GM21447 (cell line): ENCODE results near the gene ADGRG3.
A peak's percentile ranks its signal among the peaks of the same experiment; 100 is the strongest.

ENCODE experiments used
- ATAC-seq: cut with Tn5 transposase; IDR thresholded peaks from one replicate; pipeline ENCODE4 v1.9.1; 2021; ENCODE audit not compliant: unreplicated experiment

ADGRG3 gene

DNA sequence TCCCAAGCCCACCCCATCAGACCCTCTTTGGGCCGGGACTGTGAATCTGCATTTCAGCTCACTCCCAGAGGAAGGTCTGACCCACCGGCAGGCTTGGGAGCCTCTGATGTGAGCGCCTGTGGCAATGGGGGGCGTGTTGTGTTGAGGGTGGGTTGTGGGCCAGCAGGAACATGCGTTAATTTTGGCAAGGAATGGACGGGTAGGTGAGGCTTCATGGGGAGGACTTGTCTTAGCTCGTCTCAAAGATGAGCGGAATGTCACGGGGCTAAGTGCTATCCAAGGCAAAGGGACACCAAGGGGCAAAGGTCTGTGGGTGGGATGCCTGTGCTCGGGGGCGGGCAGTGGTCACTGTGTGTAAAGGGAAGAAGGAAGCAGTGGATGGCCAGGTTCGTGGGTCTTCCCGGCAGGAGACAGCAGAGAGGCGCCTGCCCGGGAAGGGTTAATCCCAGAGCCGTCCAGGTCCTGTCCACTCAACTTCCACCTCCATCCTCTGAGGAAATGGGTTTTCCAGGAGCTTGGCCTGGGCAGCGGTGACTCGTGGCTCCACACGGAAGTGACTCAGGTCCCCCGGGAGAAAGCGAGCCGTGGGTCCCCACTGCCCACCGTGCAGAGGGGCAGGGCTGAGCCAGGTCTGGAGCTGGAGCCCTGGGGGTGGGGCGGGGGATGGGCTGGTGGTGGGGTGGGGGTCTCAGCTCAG, 22.3 kb upstream of the ADGRG3 start:
- ATAC-seq: no peak

DNA sequence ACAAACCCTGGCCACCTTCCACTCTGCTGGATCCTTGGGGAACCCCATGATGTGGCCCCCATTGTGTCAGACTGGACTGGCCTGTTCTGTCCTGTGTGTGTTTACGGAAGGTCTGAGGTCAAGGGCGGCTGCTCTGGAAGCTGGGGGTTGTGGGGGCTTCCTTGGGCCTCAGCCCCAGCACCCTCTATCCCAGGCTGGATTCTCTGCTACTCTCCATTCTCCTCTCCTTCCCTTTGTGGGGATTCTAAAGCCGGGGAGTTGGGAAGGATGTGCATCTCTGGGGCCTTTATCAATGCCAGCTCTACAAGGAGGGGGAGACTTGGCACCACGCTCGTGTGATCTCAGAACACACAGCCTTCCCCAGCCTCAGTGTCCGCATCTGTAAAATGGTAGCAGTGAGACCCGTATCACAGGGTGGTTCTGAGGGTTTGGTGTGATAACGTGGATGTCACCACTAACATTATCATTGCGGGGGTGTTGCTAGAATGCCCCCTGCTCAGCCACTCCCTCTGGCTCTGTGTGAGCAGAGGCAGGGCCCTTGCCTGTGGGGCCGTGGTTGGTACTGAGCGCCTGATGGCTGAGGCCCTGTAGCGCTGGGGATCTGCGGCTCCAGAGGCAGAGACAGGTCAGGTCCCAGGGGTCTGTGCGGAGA, 21.6 kb upstream of the ADGRG3 start:
- ATAC-seq: no peak

DNA sequence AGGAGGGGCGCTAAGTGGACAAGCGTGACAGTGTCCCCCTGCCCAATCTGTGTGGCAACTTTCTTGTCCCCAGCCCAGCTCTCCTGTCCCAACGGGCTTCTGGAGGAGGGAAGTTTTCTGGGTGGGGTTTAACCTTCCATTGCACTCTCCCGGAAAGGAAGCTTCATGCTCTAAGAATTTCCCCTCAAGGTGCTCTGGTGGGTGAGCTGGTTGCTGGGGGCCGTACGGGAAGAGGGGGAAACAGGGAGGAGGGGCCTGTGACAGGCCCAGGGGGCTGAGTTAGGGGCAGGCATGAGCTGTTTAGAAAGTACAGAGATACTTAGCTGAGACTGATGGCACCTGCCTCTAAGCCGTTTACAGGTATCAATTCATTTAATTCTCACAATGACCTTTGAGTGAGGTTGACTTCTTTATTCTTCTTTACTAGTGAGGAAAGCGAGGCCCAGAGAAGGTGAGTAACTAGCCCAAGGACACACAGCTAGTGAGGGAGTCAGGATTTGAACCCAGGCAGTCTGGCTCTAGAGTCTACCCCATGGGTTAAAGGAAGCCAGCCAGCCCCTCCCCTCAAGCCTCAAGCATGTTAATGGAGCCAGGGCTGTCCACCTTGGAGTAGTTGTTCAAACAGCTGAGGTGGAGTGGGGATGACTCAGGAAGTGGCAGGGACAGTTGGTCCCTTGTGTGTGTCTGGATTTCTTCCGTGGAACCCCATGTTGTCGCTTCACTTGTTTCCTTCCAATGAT, 20.8 kb upstream of the ADGRG3 start:
- ATAC-seq: no peak

DNA sequence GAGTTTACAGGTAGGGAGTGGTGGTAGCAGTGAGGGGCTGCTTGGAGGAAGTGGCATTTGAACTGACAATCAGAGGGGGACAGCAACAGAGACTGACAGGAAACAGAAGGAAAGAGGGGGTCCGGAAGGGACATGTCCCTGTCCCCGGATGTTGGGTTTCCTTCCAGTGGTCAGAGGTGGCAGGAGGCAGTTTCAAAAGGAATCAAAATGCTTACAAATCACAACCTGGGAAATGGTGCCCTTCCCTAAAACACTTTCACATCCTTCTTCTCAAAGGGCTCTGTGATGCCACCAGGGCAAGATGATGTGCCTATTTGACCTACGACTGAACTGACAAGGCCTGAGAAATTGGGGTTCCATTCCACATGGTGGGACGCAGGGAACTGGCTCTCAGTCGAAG, 20.0 kb upstream of the ADGRG3 start:
- ATAC-seq: no peak

DNA sequence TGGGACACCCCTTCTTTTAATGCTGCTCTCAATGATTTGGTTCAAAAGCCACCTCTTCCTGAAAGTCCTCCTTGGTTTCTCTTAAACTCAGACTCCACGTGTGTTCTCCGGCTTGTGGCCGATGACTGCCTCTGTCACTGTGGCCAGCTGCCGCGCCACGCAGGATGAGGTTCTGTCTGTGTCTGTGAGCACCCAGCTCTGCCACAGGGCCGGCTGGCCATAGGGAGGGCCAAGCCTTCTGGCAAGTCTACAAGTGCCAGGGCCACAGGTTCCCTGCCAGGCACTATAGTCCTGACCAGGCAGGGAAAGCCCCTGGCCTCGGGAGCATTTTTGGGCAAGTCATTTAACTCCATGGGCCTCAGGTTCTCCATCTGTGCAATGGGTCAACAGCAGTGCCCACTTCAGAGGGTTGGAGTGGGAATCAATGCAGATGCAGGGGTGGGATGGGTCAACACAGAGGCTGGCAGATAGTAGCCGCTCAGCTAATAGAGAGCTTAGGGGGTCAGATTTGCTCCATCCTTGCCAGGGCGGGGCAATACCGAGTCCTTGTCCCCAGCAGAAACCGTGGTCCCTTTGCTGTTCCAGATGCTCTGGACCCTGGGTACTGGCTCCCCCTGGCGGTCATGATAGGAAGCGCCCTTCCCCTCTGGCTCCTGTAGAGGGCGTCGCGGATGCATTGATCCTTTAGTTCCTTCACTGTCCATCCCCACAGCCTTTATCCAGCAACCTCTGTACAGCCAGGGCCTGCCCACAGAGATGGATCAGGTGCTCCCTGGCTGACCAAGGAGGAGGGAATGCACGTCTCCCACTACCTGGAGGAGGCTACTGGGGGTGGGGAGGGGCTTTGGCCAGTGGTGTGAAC, 19.3 kb upstream of the ADGRG3 start:
- peak; percentile 57 for ATAC-seq

DNA sequence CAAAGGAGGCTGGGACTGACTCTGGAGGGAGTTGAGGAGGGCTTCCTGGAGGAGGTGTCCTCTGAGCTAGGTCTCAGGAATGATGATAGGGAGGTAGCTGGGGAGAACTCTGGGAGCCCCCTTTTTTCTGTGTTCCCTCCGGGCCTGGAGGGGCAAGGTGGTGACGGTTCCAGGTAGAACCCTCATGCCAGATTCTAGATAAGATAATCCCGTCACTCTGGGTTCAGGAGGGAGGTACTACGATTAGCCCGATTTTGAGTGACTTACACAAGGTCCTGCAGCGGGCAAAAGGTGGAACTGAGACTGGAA, 18.7 kb upstream of the ADGRG3 start:
- no peak for ATAC-seq

DNA sequence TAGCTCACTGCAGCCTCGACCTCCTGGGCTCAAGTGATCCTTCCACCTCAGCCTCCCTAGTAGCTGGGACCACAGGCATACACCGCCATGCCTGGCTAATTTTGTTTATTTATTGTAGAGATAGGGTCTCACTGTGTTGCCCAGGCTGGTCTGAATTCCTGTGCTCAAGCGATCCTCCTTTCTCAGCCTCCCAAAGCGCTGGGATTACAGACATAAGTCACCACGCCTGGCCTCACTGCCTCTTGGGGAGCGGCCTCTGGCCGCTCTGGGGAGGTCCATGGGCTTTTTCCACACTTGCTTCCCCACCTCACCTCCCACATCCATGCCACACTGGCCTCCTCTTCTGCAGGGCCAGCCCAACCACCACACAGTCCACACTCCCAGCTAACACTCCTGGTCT, 18.3 kb upstream of the ADGRG3 start:
- no peak for ATAC-seq

DNA sequence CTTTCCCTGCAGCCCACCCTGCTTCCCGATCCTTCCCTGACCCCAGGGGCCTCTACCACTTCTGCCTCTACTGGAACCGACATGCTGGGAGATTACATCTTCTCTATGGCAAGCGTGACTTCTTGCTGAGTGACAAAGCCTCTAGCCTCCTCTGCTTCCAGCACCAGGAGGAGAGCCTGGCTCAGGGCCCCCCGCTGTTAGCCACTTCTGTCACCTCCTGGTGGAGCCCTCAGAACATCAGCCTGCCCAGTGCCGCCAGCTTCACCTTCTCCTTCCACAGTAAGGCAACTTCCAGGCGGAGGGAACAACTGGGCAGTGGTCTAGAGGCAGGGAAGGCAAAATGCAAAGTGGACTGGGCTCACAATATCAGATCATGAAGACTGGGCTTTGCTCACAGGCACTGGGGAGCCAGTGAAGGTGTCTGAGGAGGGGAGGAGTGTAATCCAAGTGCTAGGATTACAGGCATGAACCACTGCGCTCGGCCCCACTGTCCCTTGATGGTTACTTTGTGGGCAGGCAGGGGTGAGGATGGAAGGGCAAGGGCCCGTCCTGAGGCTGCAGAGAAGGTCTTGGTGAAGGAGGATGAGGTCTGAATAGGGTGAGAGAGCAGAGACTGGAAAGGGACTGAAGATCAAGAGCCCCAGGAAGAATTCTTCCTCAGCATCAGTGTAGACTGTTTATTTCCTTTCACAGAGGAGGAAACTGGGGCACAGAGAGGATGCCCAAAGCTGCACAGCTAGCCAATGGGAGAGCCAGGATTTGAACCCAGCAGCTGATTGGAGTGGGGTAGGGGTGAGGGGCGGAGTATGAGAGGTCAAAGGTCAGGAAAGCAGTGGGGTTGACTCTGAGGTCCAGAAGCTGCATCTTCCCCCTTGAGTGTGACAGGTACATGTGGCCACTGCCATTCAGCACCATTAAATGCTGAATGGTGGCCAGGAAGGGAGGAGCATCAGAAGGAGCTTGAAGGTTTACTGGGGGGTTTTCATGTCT, 16.5 kb upstream of the ADGRG3 start:
- no peak for ATAC-seq

DNA sequence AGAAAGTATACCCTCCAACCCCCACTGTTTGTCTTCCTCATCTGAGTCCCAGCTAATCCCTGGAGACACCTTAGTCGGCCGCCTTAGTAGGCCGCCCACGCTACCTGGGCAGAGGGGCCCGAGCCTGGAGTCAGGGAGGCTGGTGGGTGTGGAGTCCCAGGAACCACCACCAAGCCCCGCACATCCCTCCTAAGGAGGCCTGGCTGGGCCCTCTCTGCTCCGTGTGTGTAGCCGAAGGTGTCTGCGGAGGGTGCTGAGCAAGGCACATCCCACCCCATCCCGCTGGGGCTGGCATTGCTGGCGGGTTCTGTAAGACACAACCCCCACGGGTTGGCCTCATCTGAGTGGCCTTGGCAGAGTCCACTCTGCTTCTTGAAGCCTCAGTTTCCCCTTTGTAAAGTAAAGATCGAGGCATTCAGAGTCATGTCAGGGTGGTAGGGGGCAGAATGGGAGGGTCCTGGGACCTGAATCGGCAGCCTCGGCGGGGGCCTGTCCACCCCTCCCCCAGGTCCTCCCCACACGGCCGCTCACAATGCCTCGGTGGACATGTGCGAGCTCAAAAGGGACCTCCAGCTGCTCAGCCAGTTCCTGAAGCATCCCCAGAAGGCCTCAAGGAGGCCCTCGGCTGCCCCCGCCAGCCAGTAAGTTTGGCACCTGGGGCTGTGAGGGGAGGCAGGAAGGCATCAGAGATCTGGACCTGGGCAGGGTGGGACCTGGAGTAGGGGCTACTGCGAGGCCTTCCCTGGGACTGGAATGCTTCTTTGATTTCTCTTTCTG, 15.2 kb upstream of the ADGRG3 start:
- no peak for ATAC-seq

DNA sequence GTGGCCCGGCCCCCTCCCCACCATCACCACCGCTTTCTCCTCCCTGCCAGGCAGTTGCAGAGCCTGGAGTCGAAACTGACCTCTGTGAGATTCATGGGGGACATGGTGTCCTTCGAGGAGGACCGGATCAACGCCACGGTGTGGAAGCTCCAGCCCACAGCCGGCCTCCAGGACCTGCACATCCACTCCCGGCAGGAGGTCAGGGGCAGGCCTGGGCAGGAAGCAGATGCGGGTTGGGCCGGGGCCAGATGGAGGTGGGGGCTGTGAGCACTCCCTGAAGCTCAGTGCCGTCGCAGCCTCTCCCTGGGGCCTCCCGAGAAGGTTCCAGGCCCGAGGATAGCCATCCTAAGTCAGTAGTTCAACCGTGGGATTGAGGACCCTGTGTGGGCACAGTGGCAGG, 14.2 kb upstream of the ADGRG3 start:
- ATAC-seq: no peak

DNA sequence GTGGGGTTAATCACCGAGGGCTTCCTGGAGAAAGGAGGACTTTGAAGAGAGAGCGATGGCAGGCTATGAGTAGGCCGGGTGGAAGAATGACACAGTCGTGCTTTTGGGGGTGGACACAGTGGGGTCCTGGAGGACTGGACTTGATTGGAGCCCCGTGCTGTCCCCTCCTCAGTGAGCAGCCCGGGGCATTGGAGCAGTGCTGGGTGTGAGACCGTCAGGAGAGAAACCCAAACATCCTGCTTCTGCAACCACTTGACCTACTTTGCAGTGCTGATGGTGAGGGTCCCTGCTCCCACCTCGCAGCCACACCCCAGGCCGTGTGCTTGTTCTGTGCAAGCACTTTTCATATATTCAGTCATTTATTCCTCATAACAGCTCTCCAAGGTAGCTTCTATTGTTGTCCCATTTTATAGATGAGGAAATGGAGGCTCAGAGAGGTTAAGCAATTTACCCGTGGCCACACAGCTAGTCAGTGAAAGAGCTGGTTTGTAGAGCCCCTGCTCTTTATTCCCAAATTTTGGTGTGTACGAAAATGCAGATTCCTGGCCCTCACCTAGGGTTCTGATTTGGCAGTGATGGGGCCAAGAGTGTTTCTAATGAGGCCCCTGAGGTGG, 11.7 kb upstream of the ADGRG3 start:
- no peak for ATAC-seq

DNA sequence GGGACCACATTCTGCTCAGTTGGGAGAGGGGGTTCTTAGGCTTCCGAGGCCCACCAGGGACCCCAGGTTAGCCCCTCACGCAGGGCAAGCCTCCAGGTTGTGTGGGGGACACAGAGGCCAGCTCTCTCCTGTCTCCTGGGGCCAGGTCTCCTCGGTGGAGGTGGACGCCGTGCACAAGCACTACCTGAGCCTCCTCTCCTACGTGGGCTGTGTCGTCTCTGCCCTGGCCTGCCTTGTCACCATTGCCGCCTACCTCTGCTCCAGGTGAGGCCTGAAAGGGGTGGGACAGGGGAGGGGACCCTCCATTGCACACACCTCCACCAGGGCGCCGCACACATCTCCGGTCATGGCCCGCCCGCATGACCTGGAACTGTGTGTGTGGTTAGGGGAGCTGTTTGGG, 10.9 kb upstream of the ADGRG3 start:
- ATAC-seq: no peak

DNA sequence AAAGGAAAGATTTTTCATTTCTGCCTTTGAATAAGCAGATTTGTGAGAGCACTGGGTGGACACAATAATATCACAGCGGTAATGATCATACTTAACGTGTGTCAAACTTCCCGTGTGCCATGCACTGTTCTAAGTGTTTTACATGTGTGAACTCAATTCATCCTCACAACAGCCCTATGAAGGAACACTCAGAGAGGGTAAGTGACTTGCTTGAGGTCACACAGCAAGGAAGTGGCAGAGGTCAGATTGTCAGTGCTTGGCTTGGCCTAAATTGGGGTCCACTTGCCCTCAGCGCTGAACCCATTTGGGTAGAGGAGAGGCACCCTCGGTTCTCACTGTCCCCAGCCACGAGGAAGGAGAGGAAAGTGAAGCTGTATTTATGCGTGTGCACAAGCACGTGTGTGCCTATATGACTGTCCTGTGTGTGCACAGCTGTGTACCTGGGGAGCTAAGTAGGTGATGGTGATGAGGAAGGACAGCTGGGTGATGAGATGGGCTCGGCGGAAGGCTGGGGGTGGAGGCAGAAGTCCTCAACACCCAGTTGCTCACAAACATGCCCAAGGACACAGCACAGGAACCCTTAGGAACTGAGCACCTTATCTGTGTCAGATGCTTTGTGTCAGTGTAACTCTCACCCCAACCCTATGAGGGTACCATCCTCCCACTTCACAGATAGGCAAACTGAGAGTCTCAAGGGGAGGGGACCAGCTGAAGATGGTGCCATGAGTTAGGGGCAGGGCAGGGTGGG, 9.8 kb upstream of the ADGRG3 start:
- ATAC-seq: no peak

DNA sequence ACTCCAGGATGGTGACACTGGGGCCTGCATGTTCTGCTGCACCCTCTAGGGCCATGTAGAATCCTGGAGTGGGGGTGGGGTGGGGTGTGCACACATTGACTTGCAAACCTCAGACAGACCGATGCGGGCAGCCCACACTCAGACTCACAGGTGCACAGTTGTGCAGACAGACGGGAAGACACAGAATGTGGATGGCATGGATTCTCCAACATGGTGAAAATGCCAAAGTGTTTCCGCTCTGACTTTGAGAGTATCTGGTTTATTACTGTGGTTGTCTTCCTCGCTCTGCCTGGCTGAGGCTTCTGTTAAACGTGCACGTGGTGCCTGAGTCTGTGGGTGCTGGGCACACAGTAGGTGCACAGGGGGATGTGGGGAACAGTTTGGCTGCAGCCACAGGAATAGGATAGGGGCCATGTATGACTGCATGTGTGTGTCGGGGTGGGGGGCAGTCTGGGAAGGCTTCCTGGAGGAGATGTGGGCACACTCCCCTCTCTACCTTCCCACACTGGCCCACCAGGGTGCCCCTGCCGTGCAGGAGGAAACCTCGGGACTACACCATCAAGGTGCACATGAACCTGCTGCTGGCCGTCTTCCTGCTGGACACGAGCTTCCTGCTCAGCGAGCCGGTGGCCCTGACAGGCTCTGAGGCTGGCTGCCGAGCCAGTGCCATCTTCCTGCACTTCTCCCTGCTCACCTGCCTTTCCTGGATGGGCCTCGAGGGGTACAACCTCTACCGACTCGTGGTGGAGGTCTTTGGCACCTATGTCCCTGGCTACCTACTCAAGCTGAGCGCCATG, 9.0 kb upstream of the ADGRG3 start:
- no peak for ATAC-seq

DNA sequence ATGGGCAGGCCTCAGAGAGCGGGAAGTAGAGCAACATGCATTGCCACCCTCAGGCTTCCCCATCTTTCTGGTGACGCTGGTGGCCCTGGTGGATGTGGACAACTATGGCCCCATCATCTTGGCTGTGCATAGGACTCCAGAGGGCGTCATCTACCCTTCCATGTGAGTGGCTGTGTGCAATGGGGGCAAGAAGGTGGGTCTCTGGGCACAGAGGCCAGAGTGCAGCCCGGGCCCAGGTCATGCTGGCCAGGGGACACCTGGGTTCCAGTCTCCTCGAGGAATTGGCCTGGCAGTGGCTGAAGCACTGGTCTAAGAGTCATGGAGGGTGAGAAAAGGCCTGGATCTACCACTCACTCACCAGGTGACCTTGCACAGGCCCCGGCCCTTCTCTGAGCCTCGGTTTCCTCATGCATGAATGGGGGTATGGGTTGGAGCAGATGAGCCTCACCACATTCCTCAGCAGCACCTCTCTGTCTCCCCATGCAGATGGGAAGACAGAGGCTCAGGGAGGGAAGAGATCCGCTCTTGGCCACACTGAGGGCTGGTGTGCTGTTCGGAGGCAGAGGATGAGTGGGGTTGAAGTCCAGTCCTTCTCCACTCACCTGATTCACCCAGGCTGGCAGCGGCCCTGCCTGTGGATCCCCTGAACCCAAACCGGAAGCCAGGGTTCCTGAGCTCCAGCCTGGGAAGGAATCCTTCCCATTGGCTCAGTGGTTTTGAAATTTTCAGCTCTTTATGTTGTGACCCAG, 7.2 kb upstream of the ADGRG3 start:
- ATAC-seq: no peak

DNA sequence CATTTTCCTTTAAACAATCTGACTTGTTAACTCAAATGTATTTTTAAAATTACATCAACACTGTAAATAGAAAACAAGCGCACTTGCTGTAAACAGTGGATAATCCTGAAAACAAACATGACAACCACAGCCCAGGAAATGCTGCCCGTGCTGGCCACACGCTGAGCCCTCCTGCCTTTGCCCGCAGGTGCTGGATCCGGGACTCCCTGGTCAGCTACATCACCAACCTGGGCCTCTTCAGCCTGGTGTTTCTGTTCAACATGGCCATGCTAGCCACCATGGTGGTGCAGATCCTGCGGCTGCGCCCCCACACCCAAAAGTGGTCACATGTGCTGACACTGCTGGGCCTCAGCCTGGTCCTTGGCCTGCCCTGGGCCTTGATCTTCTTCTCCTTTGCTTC, 6.6 kb upstream of the ADGRG3 start:
- ATAC-seq: no peak
